ENCODE results near the gene MAMLD1.

The MAMLD1 gene

DNA sequence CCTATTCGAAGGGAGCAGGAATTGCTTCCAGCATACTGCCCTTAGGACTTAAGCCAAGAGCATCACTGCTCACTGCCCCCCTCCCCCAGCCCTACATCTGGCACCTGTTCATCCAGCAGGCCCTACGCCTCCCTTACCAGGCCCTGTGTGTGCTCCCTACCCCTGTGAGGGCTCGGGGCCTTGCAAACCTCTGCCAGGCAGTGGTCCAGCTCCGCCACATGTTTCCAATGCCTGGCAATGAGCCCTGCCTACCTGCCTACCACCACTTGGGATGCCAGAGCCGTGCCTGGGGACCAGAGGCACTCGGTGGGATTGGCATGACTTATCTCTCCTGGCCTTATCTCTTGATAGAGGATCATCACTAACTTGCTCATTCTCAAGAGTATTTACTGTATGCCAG lies 177.8 kb downstream of the MAMLD1 start:
- DNase-seq, result peak; percentile 15

DNA sequence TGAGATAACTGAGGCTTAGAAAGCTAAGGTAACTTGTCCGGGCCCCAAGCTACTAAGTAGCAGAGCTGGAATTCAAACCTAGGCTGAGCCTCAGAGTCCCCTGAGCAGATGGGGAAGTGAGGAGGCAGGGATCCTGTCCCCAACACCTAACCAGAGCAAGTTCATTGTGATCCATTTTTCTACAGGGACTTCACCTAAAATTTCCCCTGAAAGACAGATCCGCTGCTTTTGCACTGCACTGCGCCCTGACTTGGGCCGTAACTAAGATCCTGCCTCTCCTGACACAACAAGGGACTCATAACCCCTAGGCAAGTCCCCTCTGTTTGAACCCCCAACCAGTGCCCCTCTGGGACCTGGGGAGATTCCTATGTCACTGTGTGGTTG lies 179.7 kb downstream of the MAMLD1 start:
- no peak for DNase-seq

DNA sequence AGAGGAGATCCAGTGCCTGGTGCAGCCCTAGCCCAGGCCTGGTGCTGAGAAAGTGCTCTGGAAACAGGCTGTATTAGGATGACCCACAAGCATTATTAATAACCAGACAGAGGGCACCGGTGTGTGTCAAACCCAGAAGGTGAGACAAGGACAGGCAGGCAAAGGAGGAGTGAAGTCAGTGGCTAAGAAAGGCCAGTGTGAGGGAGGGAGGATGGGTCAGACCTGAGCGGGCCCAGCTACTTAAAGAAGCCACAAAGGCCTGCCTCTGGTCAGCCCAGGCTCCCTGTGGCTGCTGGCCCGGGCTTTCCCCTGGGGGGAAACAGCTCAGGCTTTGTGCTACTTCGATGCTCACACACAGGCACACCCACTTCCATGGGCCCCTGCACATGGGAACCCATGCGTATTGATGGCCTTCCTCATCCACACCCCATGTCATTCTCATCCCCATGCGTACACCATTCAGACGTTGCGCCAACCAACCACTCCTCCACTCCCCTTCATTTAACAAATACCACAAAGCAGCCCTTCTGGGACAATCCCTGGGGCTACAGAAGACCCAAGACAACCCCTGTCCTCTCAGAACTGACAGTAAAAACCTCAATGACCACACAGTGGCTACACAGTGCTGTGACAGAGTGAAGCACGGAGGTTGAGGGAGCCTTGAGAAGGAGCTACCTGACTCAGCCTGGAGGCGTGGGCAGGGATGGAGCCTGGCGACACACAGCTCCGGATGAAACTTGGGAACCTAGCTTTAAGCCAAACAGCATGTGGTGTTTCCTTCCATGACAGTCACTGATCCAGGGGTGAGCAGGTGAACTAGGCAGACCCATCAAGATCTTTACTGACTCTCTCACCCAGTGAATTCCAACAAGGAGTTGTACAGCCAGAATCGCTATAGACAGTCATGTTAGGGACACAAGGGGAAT lies 180.4 kb downstream of the MAMLD1 start:
- no peak for DNase-seq

DNA sequence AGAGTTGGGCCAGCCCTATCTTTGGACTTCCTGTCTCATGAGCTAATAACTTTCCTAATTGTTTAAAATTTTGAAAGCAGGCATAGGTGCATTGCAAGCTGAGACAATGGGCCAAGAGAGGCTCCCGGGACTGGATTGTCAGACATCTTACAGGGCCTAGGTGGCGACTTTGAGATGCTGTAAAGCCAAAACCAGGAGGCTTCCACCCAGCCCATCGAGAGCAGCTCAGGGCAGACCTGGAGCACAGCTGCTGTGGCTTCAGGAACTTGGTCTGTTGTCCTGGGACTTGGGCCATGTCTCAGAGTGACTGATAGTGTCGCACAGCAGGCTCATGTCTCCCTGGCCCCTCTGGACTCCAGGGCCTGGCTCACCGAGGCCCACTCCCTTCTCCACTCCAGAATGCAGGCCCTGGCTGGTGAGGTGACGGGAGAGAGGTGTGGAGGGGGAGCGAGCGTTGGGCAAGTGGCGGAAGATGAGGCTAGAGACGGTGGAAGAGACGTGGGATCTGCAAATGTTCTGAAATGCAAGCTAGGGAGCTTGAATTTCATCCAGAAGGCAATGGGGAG lies 181.2 kb downstream of the MAMLD1 start:
- DNase-seq, result no peak

DNA sequence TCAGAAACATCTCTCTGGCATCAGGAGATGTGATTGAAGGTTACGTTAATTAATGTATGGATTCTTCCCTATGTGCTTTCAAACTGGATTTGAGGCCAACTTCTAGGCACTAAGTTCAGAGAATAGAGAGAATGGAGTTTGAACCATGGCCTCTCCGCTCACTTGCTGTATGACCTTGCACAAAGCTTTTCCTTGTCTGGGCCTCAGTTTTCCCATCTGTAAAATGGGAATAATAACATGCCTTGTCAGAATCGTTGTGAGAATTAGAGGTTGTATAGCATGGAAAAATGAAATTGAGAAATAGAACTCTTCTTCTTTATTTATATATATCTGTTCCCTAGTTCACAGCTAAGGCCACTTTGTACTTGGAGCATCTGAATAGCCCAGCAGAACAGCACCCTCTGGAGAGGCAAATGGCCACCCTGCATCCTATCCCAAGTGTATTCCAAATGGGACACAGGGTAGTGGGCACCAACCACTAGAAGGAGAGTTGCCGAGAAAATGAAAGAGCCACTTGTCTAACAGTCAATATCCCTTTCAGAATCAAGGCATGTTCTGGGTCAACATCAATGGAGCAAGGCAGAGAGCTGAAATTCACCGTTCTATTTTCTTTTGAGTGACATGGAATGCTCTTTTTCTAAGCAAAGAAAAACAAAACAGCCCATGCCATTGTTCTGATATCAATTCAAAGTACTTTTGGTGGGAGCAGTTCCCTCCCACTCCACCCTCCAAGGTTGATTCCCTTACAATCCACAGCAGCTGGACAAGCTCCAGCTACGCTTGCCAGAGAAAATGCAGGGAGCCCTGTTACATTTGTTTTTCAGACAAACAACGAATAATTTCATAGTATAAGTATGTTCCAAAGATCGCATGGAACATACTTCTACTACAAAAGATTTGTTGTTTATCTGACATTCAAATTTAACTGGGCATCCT lies 182.0 kb downstream of the MAMLD1 start:
- no peak for DNase-seq

DNA sequence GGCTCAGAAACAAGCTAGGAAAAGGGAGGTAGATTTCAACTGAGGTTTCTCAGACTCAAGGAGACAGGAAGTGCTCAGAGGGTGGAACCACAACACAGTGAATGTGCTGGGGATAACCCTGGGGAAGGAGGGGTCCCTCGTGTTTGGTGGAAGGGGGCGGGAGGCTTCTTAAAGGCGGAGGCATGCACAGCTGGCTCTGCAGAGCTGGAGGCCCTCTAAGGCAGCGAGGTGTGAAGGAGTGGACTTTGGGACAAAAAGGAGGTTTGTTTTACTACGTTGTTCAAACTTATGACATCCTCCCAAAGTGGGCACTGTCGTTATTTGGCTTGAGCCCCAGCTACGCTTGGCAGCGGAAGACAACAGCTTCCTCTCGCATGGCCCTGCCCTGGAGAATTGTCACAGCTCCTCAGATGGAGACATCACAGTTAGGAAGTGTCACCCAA lies 183.6 kb downstream of the MAMLD1 start:
- DNase-seq, result no peak

DNA sequence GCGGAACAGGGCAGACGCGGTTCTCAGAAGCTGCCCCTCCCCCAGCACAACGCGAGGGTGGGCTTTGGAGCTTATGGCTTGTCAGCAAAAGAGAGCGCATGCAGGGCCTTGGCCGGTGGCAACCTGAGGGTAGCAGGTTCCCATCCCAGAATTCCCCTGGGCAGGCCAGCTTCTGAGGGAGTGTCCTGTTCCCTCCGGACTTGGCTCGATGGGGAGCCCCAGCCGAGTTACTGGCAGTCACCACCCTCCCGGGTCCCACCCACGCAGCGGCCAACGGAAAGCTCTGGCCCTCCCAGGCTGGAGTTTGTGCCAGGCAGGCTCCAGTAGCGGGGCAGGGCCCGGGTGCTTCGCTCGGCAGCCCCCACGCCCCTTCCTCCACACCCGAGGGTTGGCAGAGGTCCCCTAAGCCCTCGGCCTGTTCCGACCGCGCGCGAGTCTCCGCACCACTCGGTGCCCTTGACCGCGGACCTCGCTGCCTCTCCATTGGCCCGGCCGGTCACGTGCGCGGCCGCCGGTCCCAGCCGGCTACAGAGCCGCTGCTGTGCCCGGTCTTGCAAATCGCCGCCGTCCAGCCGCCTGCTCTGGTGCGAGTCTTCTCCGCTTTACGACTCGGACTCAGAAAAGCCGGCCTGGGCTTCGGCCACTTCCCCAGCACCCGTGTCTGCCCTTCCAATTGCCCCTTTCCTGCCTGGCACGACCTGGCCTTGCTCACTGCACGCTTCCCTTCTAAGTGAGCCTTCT lies 184.4 kb downstream of the MAMLD1 start:
- no peak for DNase-seq

DNA sequence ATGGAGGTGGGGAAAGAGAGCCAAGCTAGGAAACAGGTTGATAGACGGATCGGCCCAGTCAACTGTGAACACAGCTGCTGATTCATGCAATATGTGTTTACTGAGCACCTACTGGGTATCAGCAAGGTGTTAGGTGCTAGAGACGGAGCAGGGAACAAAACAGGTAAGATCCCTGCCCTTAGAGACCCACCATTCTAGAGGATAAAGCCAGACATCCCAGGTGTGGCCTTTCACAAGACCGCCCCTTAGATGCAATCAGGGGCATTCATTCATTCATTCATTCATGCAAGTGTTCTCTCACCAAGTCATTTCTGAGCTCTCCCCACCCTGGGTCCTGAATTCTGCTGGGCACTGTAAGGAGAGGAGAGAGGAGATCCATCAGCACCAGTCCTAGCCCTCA lies 185.1 kb downstream of the MAMLD1 start:
- DNase-seq, result no peak

DNA sequence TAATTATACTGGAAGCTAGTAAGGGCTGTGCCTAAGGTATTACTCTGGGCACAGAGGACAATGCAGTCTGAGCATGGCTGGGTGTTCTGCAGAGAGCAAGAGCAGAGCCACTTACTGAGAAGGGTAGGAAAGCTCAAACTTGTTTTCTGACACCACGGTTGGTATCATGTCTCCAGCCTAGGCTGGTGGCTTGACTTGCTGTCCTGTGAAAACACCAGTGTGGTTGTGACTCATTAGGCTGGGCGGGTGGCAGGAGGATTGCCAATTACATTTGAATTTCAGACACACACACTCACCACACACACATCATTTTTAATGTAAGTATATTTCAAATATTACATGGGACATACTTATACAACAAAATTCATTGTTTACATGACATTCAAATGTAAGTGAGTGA lies 185.6 kb downstream of the MAMLD1 start:
- no peak for DNase-seq

DNA sequence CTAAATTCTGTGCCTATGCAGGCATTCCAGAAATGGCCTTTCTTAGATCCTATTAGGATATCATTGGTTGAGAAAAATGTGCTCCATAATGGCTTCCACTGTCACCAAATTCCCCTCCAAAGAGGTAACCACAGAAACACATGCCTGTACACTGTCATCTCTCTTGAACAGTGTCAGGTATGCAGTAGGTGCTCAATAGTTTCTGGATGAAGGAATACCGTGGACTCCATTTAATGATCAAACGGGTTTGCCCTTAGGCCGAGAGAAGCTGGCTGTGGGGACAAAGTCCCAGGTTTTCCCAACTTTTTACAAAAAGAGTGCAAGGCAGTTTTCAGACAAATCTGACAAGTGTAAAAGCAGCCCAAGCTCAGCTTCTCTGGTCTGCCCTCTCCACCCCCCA lies 188.8 kb downstream of the MAMLD1 start:
- no peak for DNase-seq

DNA sequence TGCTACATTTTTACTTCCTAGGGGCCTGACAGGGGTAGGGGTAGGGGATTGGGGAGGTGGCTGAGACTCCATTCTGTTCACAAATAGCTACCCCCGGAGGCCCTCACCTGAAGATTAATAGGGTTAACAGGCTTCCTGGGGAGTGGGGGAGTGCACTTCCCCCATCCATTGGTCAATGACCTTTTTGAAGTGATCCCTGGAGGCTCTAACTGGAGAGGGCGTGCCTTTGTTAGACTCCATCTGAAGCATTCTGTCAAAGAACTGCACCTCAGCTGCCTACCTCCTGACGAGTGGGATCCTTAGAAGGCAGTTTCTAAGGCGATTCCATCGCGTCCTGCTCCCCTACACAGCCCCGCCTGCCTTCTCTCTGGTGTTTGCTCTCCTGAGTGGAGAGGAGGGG lies 195.3 kb downstream of the MAMLD1 start:
- DNase-seq, result no peak
